CD4-positive, alpha-beta T cell (primary cell): ENCODE data around the gene MYCBP2. TPM values are rescaled to one million over a fixed set of nuclear protein-coding genes. Genes with fewer than 3 reads are reported as not detected.

Experiments used
- ATAC-seq: fragments of 200-7000 bp; cut with Tn5 transposase; one replicate; pipeline ENCODE4 v1.10.0; 2022; ENCODE audit warnings: mild to moderate bottlenecking; ENCODE audit not compliant: poor library complexity
- CTCF ChIA-PET: fragments of 350-600 bp; sonication (Branson Sonifier 250); formaldehyde crosslinking; loops from one replicate; lab custom pipeline; 2021; ENCODE audit warnings: antibody characterized with exemption, inconsistent platforms; lab: Charles Lee
- POLR2A ChIA-PET: fragments of 350-600 bp; sonication (Branson Sonifier 250); formaldehyde crosslinking; loops from one replicate; lab custom pipeline; 2021; ENCODE audit warnings: antibody characterized with exemption, inconsistent platforms; lab: Charles Lee
- DNase-seq, 14 experiments: peaks; one replicate each; pipeline ENCODE4 v3.0.0-alpha.2; 2013 to 2020; ENCODE audit warnings: mixed read lengths in 2 of 14
- H3K27ac ChIP-seq, 2 donors: one replicate each; pipeline versions ENCODE4 v1.5.1 to v1.7.0; 2013; ENCODE audit warnings: low read length in 2 of 2, low read depth in 1 of 2, mild to moderate bottlenecking in 1 of 2
- H3K27me3 ChIP-seq, 2 experiments: 1 replicate in 1 of 2; 2 replicates in 1 of 2; pipeline versions ENCODE4 v1.6.1 to v1.7.0; 2013; ENCODE audit warnings: low read length in 2 of 2, control low read depth in 1 of 2, mild to moderate bottlenecking in 1 of 2, moderate library complexity in 1 of 2; ENCODE audit not compliant: insufficient read depth in 2 of 2, control insufficient read depth in 1 of 2
- H3K36me3 ChIP-seq: one replicate; pipeline ENCODE4 v1.6.1; 2013; ENCODE audit warnings: low read length, control low read depth; ENCODE audit not compliant: insufficient read depth
- H3K4me1 ChIP-seq: one replicate; pipeline ENCODE4 v1.6.1; 2013; ENCODE audit warnings: low read length, control low read depth; ENCODE audit not compliant: insufficient read depth
- H3K4me3 ChIP-seq: one replicate; pipeline ENCODE4 v1.5.1; 2013; ENCODE audit warnings: mild to moderate bottlenecking, low read length, moderate library complexity
- H3K9me3 ChIP-seq, 2 experiments: 1 replicate in 1 of 2; 2 replicates in 1 of 2; pipeline versions ENCODE4 v1.6.1 to v1.7.0; 2013; ENCODE audit warnings: low read length in 2 of 2, mild to moderate bottlenecking in 2 of 2, control low read depth in 1 of 2, moderate library complexity in 1 of 2; ENCODE audit not compliant: control insufficient read depth in 1 of 2, insufficient read depth in 1 of 2
- H3K27ac Mint-ChIP-seq: one replicate; pipeline ENCODE4 v1.8.0; 2020; ENCODE audit warnings: mixed read lengths
- H3K27me3 Mint-ChIP-seq: one replicate; pipeline ENCODE4 v1.8.0; 2021; ENCODE audit warnings: mixed read lengths
- H3K36me3 Mint-ChIP-seq: one replicate; pipeline ENCODE4 v1.8.0; 2021; ENCODE audit warnings: low read depth, mixed read lengths
- H3K4me1 Mint-ChIP-seq: one replicate; pipeline ENCODE4 v1.8.0; 2021; ENCODE audit warnings: low read depth, mixed read lengths
- H3K4me3 Mint-ChIP-seq: one replicate; pipeline ENCODE4 v1.8.0; 2020; ENCODE audit warnings: mild to moderate bottlenecking, mixed read lengths
- H3K9me3 Mint-ChIP-seq: one replicate; pipeline ENCODE4 v1.8.0; 2020; ENCODE audit warnings: mixed read lengths
- intact Hi-C, 2 experiments: fragments of 100-400 bp; cut with DNase I in 1 of 2; cut with micrococcal nuclease in 1 of 2; formaldehyde crosslinking; loops; one replicate each; pipeline versions ENCODE4 v1.15.1 to v1.9.0; 2023 to 2025; cut with DNase I, micrococcal nuclease
- total RNA-seq, 174 experiments: library from RNA in 2 of 174; stranded (reverse) in 2 of 174; gene quantifications; one replicate each; pipeline ENCODE4 v1.2.3 and lab custom pipeline; 2021 to 2026
- TF ChIP-seq, protein P1 (sequence below): fragments of 200-600 bp; IDR thresholded peaks from one replicate; pipeline ENCODE4 v1.8.0; 2022; ENCODE audit warnings: antibody characterized with exemption, mild to moderate bottlenecking

The MYCBP2 gene
- total RNA-seq, 2 experiments from 2014 or later: 116 to 119 TPM

DNA sequence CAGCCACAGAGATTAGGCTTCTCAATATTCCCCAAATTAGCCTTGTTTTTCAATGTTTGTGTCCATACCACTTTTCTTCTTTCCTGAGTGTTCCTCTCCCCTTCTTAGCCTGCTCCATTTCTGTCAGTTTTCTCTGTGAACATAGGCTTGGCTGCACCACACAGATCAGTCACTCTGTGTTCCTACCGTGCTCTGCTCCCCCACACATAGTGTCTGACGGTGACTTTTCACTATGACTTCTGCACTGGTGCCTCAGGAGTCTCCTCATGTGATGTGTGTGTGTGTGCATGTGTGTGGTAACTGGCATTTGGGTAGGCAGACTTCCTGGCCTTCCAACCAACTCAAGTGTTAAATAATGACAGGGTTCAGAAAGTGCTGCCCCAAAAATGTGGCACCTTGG lies 47.9 kb upstream of the MYCBP2 start:
- no peak for ATAC-seq
- CTCF ChIA-PET: no interaction called here
- no peak overlapping the region for H3K27ac Mint-ChIP-seq

GRCh38 chr13:77374339-77374738 lies 47.4 kb upstream of the MYCBP2 start:
- H3K36me3 ChIP-seq: no peaks in the 10 kb centered on the region
- ATAC-seq (no peak), DNase-seq (no peak)
- H3K27ac ChIP-seq: no peak overlapping the region
- H3K4me3 ChIP-seq: no peak overlapping the region
- Mint-ChIP-seq H3K27me3 (no peaks in the 10 kb centered on the region), H3K9me3 (no peaks in the 10 kb centered on the region), H3K4me1 (no peaks in the 10 kb centered on the region), H3K27ac (no peak overlapping the region), H3K36me3 (no peaks in the 10 kb centered on the region), H3K4me3 (no peak overlapping the region)
- H3K4me1 ChIP-seq: no peaks in the 10 kb centered on the region
- POLR2A ChIA-PET: no interaction called here
- H3K27me3 ChIP-seq: no peaks in the 10 kb centered on the region
- TF ChIP-seq, protein P1, sequence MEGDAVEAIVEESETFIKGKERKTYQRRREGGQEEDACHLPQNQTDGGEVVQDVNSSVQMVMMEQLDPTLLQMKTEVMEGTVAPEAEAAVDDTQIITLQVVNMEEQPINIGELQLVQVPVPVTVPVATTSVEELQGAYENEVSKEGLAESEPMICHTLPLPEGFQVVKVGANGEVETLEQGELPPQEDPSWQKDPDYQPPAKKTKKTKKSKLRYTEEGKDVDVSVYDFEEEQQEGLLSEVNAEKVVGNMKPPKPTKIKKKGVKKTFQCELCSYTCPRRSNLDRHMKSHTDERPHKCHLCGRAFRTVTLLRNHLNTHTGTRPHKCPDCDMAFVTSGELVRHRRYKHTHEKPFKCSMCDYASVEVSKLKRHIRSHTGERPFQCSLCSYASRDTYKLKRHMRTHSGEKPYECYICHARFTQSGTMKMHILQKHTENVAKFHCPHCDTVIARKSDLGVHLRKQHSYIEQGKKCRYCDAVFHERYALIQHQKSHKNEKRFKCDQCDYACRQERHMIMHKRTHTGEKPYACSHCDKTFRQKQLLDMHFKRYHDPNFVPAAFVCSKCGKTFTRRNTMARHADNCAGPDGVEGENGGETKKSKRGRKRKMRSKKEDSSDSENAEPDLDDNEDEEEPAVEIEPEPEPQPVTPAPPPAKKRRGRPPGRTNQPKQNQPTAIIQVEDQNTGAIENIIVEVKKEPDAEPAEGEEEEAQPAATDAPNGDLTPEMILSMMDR: no peak
- CTCF ChIA-PET: no interaction called here
- intact Hi-C loops: no loop called here
- H3K9me3 ChIP-seq: no peaks in the 10 kb centered on the region

More for the DNA sequence above, 47.9 kb upstream of the MYCBP2 start:
- no peaks in the 10 kb centered on the region for H3K4me1 ChIP-seq
- H3K4me3 ChIP-seq: no peak overlapping the region
- POLR2A ChIA-PET: no interaction called here
- intact Hi-C loops: no loop called here
- Mint-ChIP-seq H3K9me3 (no peaks in the 10 kb centered on the region), H3K4me1 (no peaks in the 10 kb centered on the region), H3K27me3 (no peaks in the 10 kb centered on the region), H3K4me3 (no peak overlapping the region), H3K36me3 (no peaks in the 10 kb centered on the region)
- TF ChIP-seq, protein P1: no peak
- H3K27ac ChIP-seq: no peak overlapping the region
- H3K9me3 ChIP-seq: no peaks in the 10 kb centered on the region
- no peak for DNase-seq
- no peaks in the 10 kb centered on the region for H3K27me3 ChIP-seq
- H3K36me3 ChIP-seq: no peaks in the 10 kb centered on the region

GRCh38 chr13:77373502-77373901 lies 46.6 kb upstream of the MYCBP2 start:
- H3K36me3 Mint-ChIP-seq: no peaks in the 10 kb centered on the region
- no peak overlapping the region for H3K27ac Mint-ChIP-seq
- Histone ChIP-seq H3K4me3 (no peak overlapping the region), H3K4me1 (no peaks in the 10 kb centered on the region), H3K36me3 (no peaks in the 10 kb centered on the region), H3K27me3 (no peaks in the 10 kb centered on the region), H3K9me3 (no peaks in the 10 kb centered on the region), H3K27ac (no peak overlapping the region)
- intact Hi-C loops: no loop called here
- no peaks in the 10 kb centered on the region for H3K27me3 Mint-ChIP-seq
- DNase-seq (no peak), ATAC-seq (no peak)
- no peaks in the 10 kb centered on the region for H3K4me1 Mint-ChIP-seq
- no peaks in the 10 kb centered on the region for H3K9me3 Mint-ChIP-seq
- H3K4me3 Mint-ChIP-seq: no peak overlapping the region
- ChIA-PET POLR2A (no interaction called here), CTCF (no interaction called here)
- TF ChIP-seq, protein P1: no peak
